ENCODE measurements around the gene PLAU. TPM values are rescaled to one million over a fixed set of nuclear protein-coding genes. Genes with fewer than 3 reads are reported as not detected.
"Not testable (repeated sequence)": the region's sequence is repeated elsewhere in the genome, so short reads cannot be mapped to it uniquely, and the experiment has no call there.

The PLAU gene
- total and polyA plus RNA-seq, 2 of the 4 experiments (the other 2 are of a cell fraction) = 123 to 283 TPM

- H3K14ac ChIP-seq (replicated peaks; ENCODE audit: low read depth, low read length); H2AK9ac ChIP-seq (replicated peaks; ENCODE audit: low read depth, low read length, poor library complexity); H4K20me1 ChIP-seq (ENCODE audit: insufficient read depth, low read length); H4K8ac ChIP-seq (ENCODE audit: low read depth in 2 of 2, low read length in 2 of 2); H3K27ac ChIP-seq (ENCODE audit: insufficient read depth, low read length); H3K9me1 ChIP-seq (ENCODE audit: insufficient read depth, low read length); intact Hi-C loops (cut with micrococcal nuclease); H3K9me3 ChIP-seq (ENCODE audit: control insufficient read depth, insufficient read depth, low read length); H3K4me1 ChIP-seq (ENCODE audit: control insufficient read depth, insufficient read depth, low read length); H3K56ac ChIP-seq (ENCODE audit: extremely low read depth, insufficient read depth, low read length); in situ Hi-C loops (cut with MboI; ENCODE audit: low sequenced_read_pairs); H3K79me1 ChIP-seq (ENCODE audit: low read depth in 1 of 2, low read length in 2 of 2); H2AK5ac ChIP-seq (ENCODE audit: low read depth, low read length); BruUV-seq (replicated peaks); H3K4ac ChIP-seq (ENCODE audit: low read depth, low read length); dilution Hi-C loops (cut with HindIII; ENCODE audit: low sequenced_read_pairs, unreplicated experiment); CTCF ChIA-PET; H4K5ac ChIP-seq (ENCODE audit: low read depth, low read length); H2BK20ac ChIP-seq (ENCODE audit: low read depth, low read length); H2BK15ac ChIP-seq (ENCODE audit: low read depth, low read length); DNase-seq; H4K91ac ChIP-seq (ENCODE audit: insufficient read depth, low read depth, low read length); H3K9ac ChIP-seq (ENCODE audit: low read depth, low read length); H3K36me3 ChIP-seq (ENCODE audit: control insufficient read depth, insufficient read depth, low read length); H2AFZ ChIP-seq (replicated peaks; ENCODE audit: low read length, poor library complexity); H3K4me3 ChIP-seq (ENCODE audit: insufficient read depth, low read depth, low read length); H2BK120ac ChIP-seq (ENCODE audit: low read depth, low read length); H2BK5ac ChIP-seq (ENCODE audit: low read depth, low read length, poor library complexity, severe bottlenecking); H3K23ac ChIP-seq (ENCODE audit: low read depth, low read length); H3K4me2 ChIP-seq (ENCODE audit: low read depth, low read length); H3K27me3 ChIP-seq (ENCODE audit: control insufficient read depth, insufficient read depth, low read length); ATAC-seq (ENCODE audit: low read depth); H3K18ac ChIP-seq (ENCODE audit: low read depth, low read length): not testable (repeated sequence)
- WGBS, 2 experiments (ENCODE audit: extremely low coverage in 2 of 2, insufficient read length in 1 of 2) = no CpG with 5 or more reads among the region's 13 CpGs
- POLR2A ChIA-PET (ENCODE audit: unreplicated experiment) = interaction anchor here (0.6 to 0.7 kb wide), 2 partner anchors 10 to 218 kb away, joined by 3 to 10 read pairs; no protein-coding TSS in a partner anchor
These were observed 19.8 kb downstream of the PLAU start for GRCh38 chr10:73930630-73931327.
